Skeletal muscle satellite cell (primary cell): ENCODE data around the gene DENND4B.
A peak's percentile ranks its signal among the peaks of the same experiment; 100 is the strongest.
"Not testable (repeated sequence)": the region's sequence is repeated elsewhere in the genome, so short reads cannot be mapped to it uniquely, and the experiment has no call there.

Experiments
- H3K27me3 ChIP-seq: 2 replicates; pipeline ENCODE4 v1.7.0; 2013; ENCODE audit warnings: low read length; ENCODE audit not compliant: control insufficient read depth, insufficient read depth
- H3K36me3 ChIP-seq: 2 replicates; pipeline ENCODE4 v1.7.0; 2013; ENCODE audit warnings: mild to moderate bottlenecking, control low read depth, low read length; ENCODE audit not compliant: insufficient read depth
- H3K4me1 ChIP-seq: 2 replicates; pipeline ENCODE4 v1.7.0; 2013; ENCODE audit warnings: low read length; ENCODE audit not compliant: control insufficient read depth, insufficient read depth
- H3K4me2 ChIP-seq: 2 replicates; pipeline ENCODE4 v1.7.0; 2013; ENCODE audit warnings: mild to moderate bottlenecking, low read length
- H3K4me3 ChIP-seq: 2 replicates; pipeline ENCODE4 v1.7.0; 2013; ENCODE audit warnings: low read length
- H3K9ac ChIP-seq: 2 replicates; pipeline ENCODE4 v1.7.0; 2013; ENCODE audit warnings: mild to moderate bottlenecking, low read depth, low read length, moderate library complexity
- H3K9me3 ChIP-seq: replicated peaks from 2 replicates; pipeline ENCODE4 v1.7.0; 2013; ENCODE audit warnings: mild to moderate bottlenecking, control low read depth, low read length

The DENND4B gene

DNA sequence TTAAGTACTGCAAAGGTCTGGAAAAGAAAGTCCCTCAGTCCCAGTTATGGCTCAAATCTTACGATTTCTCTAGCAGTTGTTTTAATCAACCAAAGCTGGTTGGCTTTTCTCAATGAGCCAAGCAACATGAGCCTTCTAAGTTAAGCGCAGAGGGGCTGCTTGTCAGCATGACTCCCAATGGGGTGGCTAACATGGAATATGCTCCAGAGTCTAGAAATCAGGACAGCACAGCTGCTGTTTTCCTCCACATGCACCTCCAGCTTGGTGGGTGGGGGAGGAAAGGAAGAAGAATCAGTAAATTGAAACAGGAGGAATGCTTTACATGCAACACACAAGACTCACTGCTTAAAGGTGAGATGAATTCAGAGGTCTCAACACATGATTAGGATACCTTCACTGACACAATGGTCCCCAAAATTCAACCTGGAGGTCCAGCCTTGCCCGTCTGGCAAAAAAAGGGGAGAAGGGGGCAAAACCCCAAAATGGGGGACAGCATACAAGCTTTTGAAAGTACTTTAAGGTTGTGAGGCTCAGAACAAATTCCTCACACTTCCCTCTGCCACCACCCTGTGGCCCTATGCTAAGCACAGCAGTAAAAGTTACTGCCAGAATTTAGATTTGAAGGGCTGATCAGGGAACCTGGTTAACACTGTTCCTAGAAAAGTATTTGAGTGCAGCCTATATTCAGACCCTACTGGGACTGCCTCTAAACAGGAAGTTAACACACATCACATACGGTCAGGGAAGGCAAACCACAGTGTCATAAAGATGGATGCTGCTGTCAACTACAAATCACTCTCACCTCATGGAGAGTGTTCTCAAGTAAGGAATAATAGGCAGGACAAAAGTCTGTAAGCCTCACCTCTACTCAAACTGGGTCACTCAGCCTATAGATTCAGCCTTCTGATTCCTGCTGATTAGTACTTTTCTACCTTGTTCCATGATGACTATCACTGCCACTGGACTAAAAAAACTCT, 26.4 kb downstream of the DENND4B start:
- H3K27me3 ChIP-seq, result no peaks in the 10 kb centered on the region
- H3K9ac ChIP-seq, result peak overlapping the region; percentile 2
- H3K36me3 ChIP-seq, result peaks cover 4% of the 10 kb centered on the region
- H3K4me3 ChIP-seq, result peak overlapping the region; percentile 78
- H3K9me3 ChIP-seq, result no peaks in the 10 kb centered on the region
- H3K4me2 ChIP-seq, result peak overlapping the region; percentile 87
- H3K4me1 ChIP-seq, result peaks cover 36% of the 10 kb centered on the region

DNA sequence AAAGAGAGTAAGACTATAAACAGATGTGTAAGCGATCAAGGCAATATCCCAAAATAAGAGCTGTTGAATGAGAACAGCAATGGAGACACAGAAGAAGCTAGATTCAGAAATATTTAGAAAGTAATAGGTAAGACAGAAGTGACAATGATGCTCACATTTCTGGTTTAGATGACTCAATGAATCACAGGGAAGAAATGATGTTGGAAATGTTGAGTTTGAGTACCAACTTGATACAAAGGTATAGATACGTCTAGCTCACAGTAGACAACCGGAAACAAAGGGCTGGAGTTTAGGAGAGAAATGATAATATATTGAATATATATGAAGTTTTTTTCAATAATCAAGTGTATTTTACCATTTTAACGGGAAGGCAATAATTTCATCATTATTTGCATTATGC, 30.2 kb downstream of the DENND4B start:
- Histone ChIP-seq H3K27me3 (no peaks in the 10 kb centered on the region), H3K4me2 (no peak overlapping the region), H3K4me1 (peaks cover 21% of the 10 kb centered on the region), H3K4me3 (no peak overlapping the region), H3K9me3 (no peaks in the 10 kb centered on the region), H3K9ac (no peak overlapping the region), H3K36me3 (peaks cover 4% of the 10 kb centered on the region)

DNA sequence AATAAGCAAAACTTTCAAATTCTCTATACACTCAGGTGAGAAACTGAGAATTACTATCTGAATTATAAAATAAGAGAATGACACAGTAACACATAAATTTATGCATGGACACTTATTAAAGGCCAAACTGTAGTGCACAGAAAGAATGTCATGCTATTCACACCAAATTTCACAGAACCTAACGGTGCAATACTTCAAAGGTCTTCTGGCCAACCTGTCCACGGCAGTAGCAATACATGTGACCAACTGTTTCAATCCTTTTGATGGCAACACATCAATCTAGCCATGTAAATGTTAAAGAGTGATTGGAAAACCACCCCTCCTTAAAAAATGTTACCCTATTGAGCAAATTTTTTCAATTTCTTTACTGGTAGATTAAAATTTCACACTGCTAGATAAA, 34.2 kb downstream of the DENND4B start:
- Histone ChIP-seq H3K4me2 (no peak overlapping the region), H3K4me1 (no peaks in the 10 kb centered on the region), H3K36me3 (no peaks in the 10 kb centered on the region), H3K9ac (no peak overlapping the region), H3K9me3 (no peaks in the 10 kb centered on the region), H3K27me3 (no peaks in the 10 kb centered on the region), H3K4me3 (no peak overlapping the region)

DNA sequence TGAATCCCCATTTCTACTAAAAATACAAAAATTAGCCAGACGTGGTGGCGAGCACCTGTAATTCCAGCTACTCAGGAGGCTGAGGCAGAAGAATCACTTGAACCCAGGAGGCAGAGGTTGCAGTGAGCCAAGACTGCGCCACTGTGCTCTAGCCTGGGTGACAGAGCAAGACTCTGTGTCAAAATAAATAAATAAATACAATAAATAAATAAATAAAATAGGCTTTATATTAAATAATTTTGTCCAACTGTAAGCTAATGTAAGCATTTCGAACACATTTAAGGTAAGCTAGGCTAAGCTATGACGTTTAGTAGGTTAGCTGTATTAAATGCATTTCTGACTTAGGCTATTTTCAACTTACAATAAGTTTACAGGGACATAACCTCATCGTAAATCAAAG, 36.0 kb downstream of the DENND4B start:
- not testable (repeated sequence) for H3K27me3 ChIP-seq

DNA sequence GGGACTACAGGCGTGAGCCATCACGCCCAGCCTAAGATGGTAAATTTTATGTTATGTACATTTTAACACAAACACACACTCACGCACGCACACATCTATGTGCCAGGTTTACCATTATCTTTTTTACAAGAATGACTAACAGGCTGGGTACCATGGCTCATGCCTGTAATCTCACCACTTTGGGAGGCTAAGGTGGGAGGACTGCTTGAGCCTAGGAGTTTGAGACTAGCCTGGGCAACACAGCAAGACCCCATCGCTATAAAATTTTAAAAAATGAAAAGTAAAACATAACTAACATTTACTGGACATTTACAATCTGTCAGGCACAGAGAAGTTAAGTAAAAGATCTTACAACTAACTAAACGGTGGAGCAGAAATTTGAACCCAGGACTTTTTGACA, 38.4 kb downstream of the DENND4B start:
- Histone ChIP-seq H3K4me1 (peaks cover 22% of the 10 kb centered on the region), H3K27me3 (no peaks in the 10 kb centered on the region), H3K36me3 (no peaks in the 10 kb centered on the region), H3K4me3 (no peak overlapping the region), H3K9ac (no peak overlapping the region), H3K9me3 (no peaks in the 10 kb centered on the region), H3K4me2 (no peak overlapping the region)

More for the DNA sequence above, 36.0 kb downstream of the DENND4B start:
- H3K9ac ChIP-seq, H3K4me1 ChIP-seq, H3K4me3 ChIP-seq, H3K9me3 ChIP-seq, H3K4me2 ChIP-seq, H3K36me3 ChIP-seq: not testable (repeated sequence)

DNA sequence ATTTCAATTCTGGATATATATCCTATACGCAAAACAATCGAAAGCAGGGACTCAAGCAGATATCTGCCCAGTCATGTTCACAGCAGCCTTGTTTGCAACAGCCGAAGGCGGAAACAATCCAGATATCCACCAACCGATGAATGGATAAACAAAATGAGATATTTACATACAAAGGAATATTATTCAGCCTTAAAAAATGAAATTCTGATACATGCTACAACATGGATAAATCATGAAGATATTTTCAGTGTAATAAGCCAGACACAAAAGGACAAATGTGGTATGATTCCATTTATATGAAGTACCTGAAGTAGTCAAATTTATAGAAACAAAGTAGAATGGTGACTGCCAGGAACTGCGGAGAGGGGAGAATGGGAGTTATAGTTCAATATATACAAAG, 39.4 kb downstream of the DENND4B start:
- H3K9ac ChIP-seq, result no peak overlapping the region
- no peaks in the 10 kb centered on the region for H3K9me3 ChIP-seq
- H3K4me1 ChIP-seq, result peaks cover 22% of the 10 kb centered on the region
- H3K36me3 ChIP-seq, result no peaks in the 10 kb centered on the region
- H3K27me3 ChIP-seq, result no peaks in the 10 kb centered on the region
- no peak overlapping the region for H3K4me2 ChIP-seq
- H3K4me3 ChIP-seq, result no peak overlapping the region

DNA sequence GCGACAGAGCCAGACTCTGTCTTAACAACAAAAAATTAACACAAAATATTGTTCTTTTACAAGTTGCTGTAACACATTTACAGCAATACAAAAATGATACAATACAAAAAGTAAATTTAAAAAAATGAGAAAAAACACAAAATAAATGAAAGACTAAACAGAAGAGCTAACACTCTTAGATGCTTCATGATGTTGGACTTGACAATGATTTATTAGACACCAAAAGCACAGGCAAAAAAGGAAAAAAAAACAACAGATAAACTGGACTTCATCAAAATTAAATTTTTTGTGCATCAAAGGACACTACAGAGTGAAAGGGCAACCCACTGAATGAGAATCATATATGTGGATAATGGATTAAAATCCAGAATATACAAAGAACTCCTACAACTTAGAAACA, 40.1 kb downstream of the DENND4B start:
- Histone ChIP-seq H3K9me3 (no peaks in the 10 kb centered on the region), H3K4me1 (peaks cover 22% of the 10 kb centered on the region), H3K9ac (no peak overlapping the region), H3K4me2 (no peak overlapping the region), H3K27me3 (no peaks in the 10 kb centered on the region), H3K36me3 (no peaks in the 10 kb centered on the region), H3K4me3 (no peak overlapping the region)

DNA sequence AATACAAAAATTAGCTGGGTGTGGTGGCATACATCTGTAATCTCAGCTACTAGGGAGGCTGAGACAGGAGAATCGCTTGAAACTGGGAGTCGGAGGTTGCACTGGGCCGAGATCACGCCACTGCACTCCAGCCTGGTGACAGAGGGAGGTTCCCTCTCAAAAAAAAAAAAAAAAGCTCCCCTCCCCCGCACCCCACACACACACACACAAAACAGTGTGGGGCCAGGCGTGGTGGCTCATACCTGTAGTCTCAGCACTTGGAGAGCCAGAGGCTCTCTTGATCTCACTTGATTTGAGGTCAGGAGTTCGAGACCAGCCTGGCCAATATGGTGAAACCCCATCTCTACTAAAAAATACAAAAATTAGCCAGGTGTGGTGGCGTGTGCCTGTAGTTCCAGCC, 40.6 kb downstream of the DENND4B start:
- H3K4me2 ChIP-seq, H3K9me3 ChIP-seq, H3K4me3 ChIP-seq, H3K27me3 ChIP-seq, H3K36me3 ChIP-seq, H3K9ac ChIP-seq: not testable (repeated sequence)
- H3K4me1 ChIP-seq, result peaks cover 22% of the 10 kb centered on the region

DNA sequence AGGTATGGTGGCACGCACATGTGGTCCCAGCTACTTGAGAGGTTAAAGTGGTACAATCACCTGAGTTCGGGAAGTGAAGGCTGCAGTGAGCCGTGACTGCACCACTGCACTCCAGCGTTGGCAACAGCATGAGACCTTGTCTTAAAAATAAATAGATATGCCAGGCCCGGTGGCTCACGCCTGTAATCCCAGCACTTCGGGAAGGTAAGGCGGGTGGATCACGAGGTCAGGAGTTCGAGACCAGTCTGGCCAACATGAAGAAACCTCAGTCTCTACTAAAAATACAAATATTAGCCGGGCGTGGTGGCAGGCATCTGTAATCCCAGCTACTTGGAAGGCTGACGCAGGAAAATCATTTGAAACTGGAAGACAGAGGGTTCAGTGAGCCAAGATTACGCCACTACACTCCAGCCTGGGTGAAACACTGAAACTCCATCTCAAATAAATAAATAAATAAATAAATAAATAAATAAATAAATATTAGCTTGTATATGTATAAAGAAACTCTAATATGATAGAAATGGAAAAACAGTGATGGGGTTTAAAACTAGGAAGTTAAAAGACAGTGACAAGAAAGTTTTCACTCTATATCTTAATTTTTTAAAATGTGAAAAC, 42.6 kb downstream of the DENND4B start:
- H3K36me3 ChIP-seq, result peaks cover 3% of the 10 kb centered on the region
- no peaks in the 10 kb centered on the region for H3K27me3 ChIP-seq
- no peak overlapping the region for H3K4me3 ChIP-seq
- H3K4me2 ChIP-seq, result peak overlapping the region; percentile 59
- no peaks in the 10 kb centered on the region for H3K9me3 ChIP-seq
- H3K4me1 ChIP-seq, result peaks cover 22% of the 10 kb centered on the region
- no peak overlapping the region for H3K9ac ChIP-seq

DNA sequence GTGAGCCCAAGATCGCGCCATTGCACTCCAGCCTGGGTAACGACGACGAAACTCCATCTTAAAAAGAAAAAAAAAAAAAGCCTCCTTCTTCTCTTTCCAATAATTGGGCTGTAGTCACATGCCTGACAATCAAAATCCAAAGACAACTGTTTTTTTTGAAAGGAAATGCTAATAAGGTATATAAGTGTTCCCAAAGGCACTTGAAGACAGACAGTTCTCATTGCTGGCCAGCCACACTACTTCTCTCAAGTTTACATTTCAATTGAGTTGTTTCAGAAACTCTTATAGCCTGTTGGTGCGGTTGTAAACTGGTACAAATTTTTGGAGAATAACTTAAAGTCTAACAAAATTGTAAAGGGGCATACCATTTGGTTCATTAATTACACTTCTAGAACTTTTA, 47.0 kb downstream of the DENND4B start:
- H3K4me1 ChIP-seq, result peaks cover 13% of the 10 kb centered on the region
- no peaks in the 10 kb centered on the region for H3K9me3 ChIP-seq
- H3K4me3 ChIP-seq, result no peak overlapping the region
- no peak overlapping the region for H3K9ac ChIP-seq
- no peaks in the 10 kb centered on the region for H3K27me3 ChIP-seq
- peaks cover 3% of the 10 kb centered on the region for H3K36me3 ChIP-seq
- no peak overlapping the region for H3K4me2 ChIP-seq

DNA sequence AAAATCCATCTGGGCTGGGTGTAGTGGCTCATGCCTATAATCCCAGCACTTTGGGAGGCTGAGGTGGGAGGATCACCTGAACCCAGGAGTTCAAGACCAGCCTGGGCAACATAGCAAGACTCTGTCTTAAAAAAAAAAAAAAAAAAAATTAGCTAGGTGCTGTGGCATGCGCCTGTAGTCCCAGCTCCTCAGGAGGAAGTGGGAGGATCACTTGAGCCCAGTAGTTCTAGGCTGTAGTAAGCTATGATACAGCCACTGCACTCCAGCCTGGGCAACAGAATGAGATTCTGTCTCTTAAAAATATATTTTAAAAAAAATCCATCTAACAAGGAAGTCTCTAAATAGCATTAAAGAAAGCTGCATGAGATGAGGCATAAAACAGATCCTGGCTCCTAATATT, 50.7 kb downstream of the DENND4B start:
- not testable (repeated sequence) for H3K4me2 ChIP-seq, H3K27me3 ChIP-seq, H3K9ac ChIP-seq, H3K9me3 ChIP-seq, H3K36me3 ChIP-seq, H3K4me1 ChIP-seq, H3K4me3 ChIP-seq

DNA sequence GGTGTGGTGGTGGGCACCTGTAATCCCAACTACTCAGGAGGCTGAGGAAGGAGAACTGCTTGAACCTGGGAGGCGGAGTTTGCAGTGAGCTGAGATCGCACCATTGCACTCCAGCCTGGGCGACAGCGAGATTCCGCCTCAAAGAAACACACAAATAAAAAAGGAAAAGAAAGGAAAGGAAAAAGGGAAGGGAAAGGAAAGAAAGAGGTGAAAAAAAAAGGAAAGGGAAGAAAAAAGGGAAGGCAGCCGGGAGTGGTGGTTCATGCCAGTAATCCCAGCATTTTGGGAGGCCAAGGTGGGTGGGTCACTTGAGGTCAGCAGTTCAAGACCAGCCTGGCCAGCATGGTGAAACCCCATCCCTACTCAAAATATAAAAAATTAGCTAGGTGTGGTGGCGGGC, 55.5 kb downstream of the DENND4B start:
- H3K9me3 ChIP-seq, H3K9ac ChIP-seq, H3K4me2 ChIP-seq, H3K4me3 ChIP-seq, H3K4me1 ChIP-seq, H3K27me3 ChIP-seq, H3K36me3 ChIP-seq: not testable (repeated sequence)
